GM12878 (cell line): Measurements from ENCODE around the gene PCLO. TPM values are rescaled to one million over a fixed set of nuclear protein-coding genes. Genes with fewer than 3 reads are reported as not detected.
"Not testable (repeated sequence)": the region's sequence is repeated elsewhere in the genome, so short reads cannot be mapped to it uniquely, and the experiment has no call there.

Source experiments
- ATAC-seq: fragments of 200-7000 bp; cut with Tn5 transposase; 3 replicates; pipeline ENCODE4 v1.9.1; 2020; ENCODE audit warnings: mild to moderate bottlenecking, moderate library complexity
- BruUV-seq: library from RNA; stranded (reverse); fragments of 400-500 nt; replicated peaks from 2 replicates; lab custom pipeline; 2021; lab: Mats Ljungman, UMichigan
- CTCF ChIA-PET: fragments of 300-600 bp; sonication (Branson Sonifier 250); formaldehyde crosslinking; extraction: SDS; loops from one replicate; lab custom pipeline; 2021; ENCODE audit warnings: inconsistent platforms; lab: Yijun Ruan, JAX
- POLR2A ChIA-PET: fragments of 350-600 bp; formaldehyde crosslinking; extraction: SDS; loops from one replicate; lab custom pipeline; 2021; ENCODE audit warnings: inconsistent platforms; lab: Charles Lee
- RAD21 ChIA-PET: fragments of 300-600 bp; sonication (Branson Sonifier 250); formaldehyde crosslinking; loops from one replicate; lab custom pipeline; 2023; ENCODE audit warnings: antibody characterized with exemption; ENCODE audit not compliant: unreplicated experiment; lab: Charles Lee
- SMC1A ChIA-PET: fragments of 300-600 bp; sonication (Branson Sonifier 250); formaldehyde crosslinking; loops from one replicate; lab custom pipeline; 2023; ENCODE audit not compliant: unreplicated experiment, uncharacterized antibody; lab: Charles Lee
- DNase-seq: peaks from one replicate; pipeline ENCODE4 v3.0.0-alpha.2; 2011; ENCODE audit warnings: low read depth, low spot score
- FAIRE-seq: peaks from 3 replicates; lab custom pipeline; 2011; peaks lifted over from hg19 to GRCh38; lab: Jason Lieb, UNC
- H2AFZ ChIP-seq: 2 replicates; pipeline ENCODE4 v1.6.0; 2011; ENCODE audit warnings: low read depth, low read length, control low read depth; ENCODE audit not compliant: control insufficient read depth
- H3K27ac ChIP-seq: 2 replicates; pipeline ENCODE4 v1.5.1; 2011; ENCODE audit warnings: control low read depth; ENCODE audit not compliant: control insufficient read depth, insufficient read depth
- H3K27me3 ChIP-seq, 2 experiments: replicated peaks in 1 of 2; 2 replicates each; pipeline versions ENCODE4 v1.6.0 to v1.6.1; 2011; ENCODE audit warnings: low read length in 1 of 2; ENCODE audit not compliant: control insufficient read depth in 2 of 2, insufficient read depth in 2 of 2
- H3K36me3 ChIP-seq, 2 experiments: 2 replicates each; pipeline ENCODE4 v1.5.1; 2011; ENCODE audit warnings: low read length in 1 of 2; ENCODE audit not compliant: control insufficient read depth in 2 of 2, insufficient read depth in 2 of 2
- H3K4me1 ChIP-seq: 2 replicates; pipeline ENCODE4 v1.6.1; 2011; ENCODE audit warnings: mild to moderate bottlenecking, low read length, moderate library complexity, mixed read lengths; ENCODE audit not compliant: control insufficient read depth, insufficient read depth
- H3K4me2 ChIP-seq: 2 replicates; pipeline ENCODE4 v1.6.0; 2011; ENCODE audit warnings: control low read depth; ENCODE audit not compliant: control insufficient read depth, insufficient read depth
- H3K4me3 ChIP-seq: fragments of 200-600 bp; sonication (generic); 2 replicates; pipeline ENCODE4 v1.5.1; 2016
- H3K79me2 ChIP-seq: 2 replicates; pipeline ENCODE4 v1.6.0; 2011; ENCODE audit warnings: low read length; ENCODE audit not compliant: control insufficient read depth, insufficient read depth
- H3K9ac ChIP-seq: 2 replicates; pipeline ENCODE4 v1.8.0; 2011; ENCODE audit warnings: low read length, control low read depth, mixed read lengths; ENCODE audit not compliant: control insufficient read depth, insufficient read depth
- H3K9me3 ChIP-seq: replicated peaks from 3 replicates; pipeline ENCODE4 v1.5.1; 2011; ENCODE audit warnings: mild to moderate bottlenecking, low read length; ENCODE audit not compliant: control insufficient read depth, insufficient read depth
- H4K20me1 ChIP-seq: 2 replicates; pipeline ENCODE4 v1.6.0; 2011; ENCODE audit not compliant: control insufficient read depth, insufficient read depth
- BHLHE40 ChIP-seq, 2 experiments: fragments of 450-650 bp in 1 of 2; IDR thresholded peaks; 2 replicates each; pipeline ENCODE4 v1.6.1; 2011 to 2017; ENCODE audit warnings: low read depth in 2 of 2, borderline replicate concordance in 1 of 2, improper control_type of control experiment in 1 of 2, low read length in 1 of 2, mild to moderate bottlenecking in 1 of 2
- FOXK2 ChIP-seq: fragments of 450-650 bp; IDR thresholded peaks from 2 replicates; pipeline ENCODE4 v1.6.1; 2017; ENCODE audit warnings: mild to moderate bottlenecking, moderate library complexity
- IRF5 ChIP-seq: fragments of 450-650 bp; IDR thresholded peaks from 2 replicates; pipeline ENCODE4 v1.6.1; 2017; ENCODE audit warnings: borderline replicate concordance
- KDM1A ChIP-seq: fragments of 200-600 bp; sonication (generic); IDR thresholded peaks from 2 replicates; pipeline ENCODE4 v1.6.1; 2016; ENCODE audit warnings: borderline replicate concordance
- MLLT1 ChIP-seq: fragments of 450-650 bp; IDR thresholded peaks from 2 replicates; pipeline ENCODE4 v1.6.1; 2016; ENCODE audit warnings: mild to moderate bottlenecking
- MYC ChIP-seq: IDR thresholded peaks from 2 replicates; pipeline ENCODE4 v1.6.1; 2011; ENCODE audit warnings: mild to moderate bottlenecking, low read length, moderate library complexity, inconsistent platforms; ENCODE audit not compliant: insufficient read depth, insufficient replicate concordance, insufficient read length, severe bottlenecking
- NFYA ChIP-seq: IDR thresholded peaks from 2 replicates; pipeline ENCODE4 v1.6.1; 2011; ENCODE audit warnings: low read depth, mild to moderate bottlenecking, low read length, improper control_type of control experiment, borderline replicate concordance
- NFYB ChIP-seq: IDR thresholded peaks from 2 replicates; pipeline ENCODE4 v1.6.1; 2011; ENCODE audit warnings: low read depth, mild to moderate bottlenecking, low read length, improper control_type of control experiment, moderate library complexity; ENCODE audit not compliant: insufficient read depth
- SREBF1 ChIP-seq: IDR thresholded peaks from 2 replicates; pipeline ENCODE4 v1.6.1; 2012; ENCODE audit warnings: mild to moderate bottlenecking, low read length
- TCF12 ChIP-seq: IDR thresholded peaks from 2 replicates; pipeline ENCODE4 v1.6.1; 2011; ENCODE audit warnings: low read depth, mild to moderate bottlenecking, low read length
- YBX1 ChIP-seq: fragments of 450-650 bp; IDR thresholded peaks from 2 replicates; pipeline ENCODE4 v1.6.1; 2016; ENCODE audit warnings: antibody characterized with exemption
- WGBS: methylation state at CpG from one replicate; pipeline ENCODE4 v1.1.6; 2016; ENCODE audit warnings: low lambda C conversion rate; ENCODE audit not compliant: insufficient replicate concordance, insufficient coverage; ENCODE audit errors: missing lambda C conversion rate; 5-methylcytosine and 5-hydroxymethylcytosine counted together
- in situ Hi-C: fragments of 300-500 bp; cut with MboI; formaldehyde crosslinking; loops from 9 replicates; pipeline ENCODE4 v1.14.3; 2018; ENCODE audit warnings: mixed read lengths
- intact Hi-C: fragments of 100-400 bp; cut with micrococcal nuclease; formaldehyde crosslinking; loops from one replicate; pipeline ENCODE4 v1.14.2; 2022; ENCODE audit not compliant: unreplicated experiment
- polyA plus RNA-seq, 11 experiments: library from polyadenylated mRNA; depleted of rRNA in 4 of 11; unstranded in 6 of 11; stranded (reverse) in 5 of 11; fragments of >200 nt; fragmentation: Nextera tagmentation in 4 of 11; fragmentation: Illumina TruSeq in 1 of 11; extraction: Ambion mirVana in 4 of 11; extraction: Trizol in 1 of 11; gene quantifications; 1 replicate in 1 of 11; 2 replicates in 10 of 11; pipeline versions ENCODE4 v1.2.1 to v1.2.3, GENCODE V29; 2011 to 2016; ENCODE audit warnings: inconsistent platforms in 2 of 11, missing spikeins in 2 of 11, low read depth in 1 of 11
- total RNA-seq, 4 experiments: library from RNA; depleted of rRNA in 3 of 4; stranded (reverse); fragments of >200 nt in 3 of 4; fragmentation: Illumina TruSeq in 1 of 4; extraction: Trizol in 1 of 4; gene quantifications; 2 replicates each; pipeline versions ENCODE4 v1.2.1 to v1.2.3, GENCODE V29; 2013 to 2021

The PCLO gene
- total and polyA plus RNA-seq, 10 of the 15 experiments (the other 5 are each of a cell fraction or from before 2014, with no cell fraction given), result 0.01 to 0.08 (median 0.03) TPM; not detected in 6

- H2AFZ ChIP-seq, H3K4me2 ChIP-seq, H3K79me2 ChIP-seq, POLR2A ChIA-PET, RAD21 ChIA-PET, H3K4me3 ChIP-seq, BruUV-seq, H4K20me1 ChIP-seq, CTCF ChIA-PET, H3K4me1 ChIP-seq, ATAC-seq, DNase-seq, H3K9me3 ChIP-seq, SMC1A ChIA-PET, H3K9ac ChIP-seq, H3K36me3 ChIP-seq, intact Hi-C loops, H3K27me3 ChIP-seq, in situ Hi-C loops, FAIRE-seq, H3K27ac ChIP-seq: not testable (repeated sequence)
- WGBS, result 65% methylated on average over 28 of the region's 31 CpGs
These were observed 138.6 kb downstream of the PCLO start for GRCh38 chr7:83023817-83024665.

- Histone ChIP-seq H3K79me2 (no peaks in the 10 kb centered on the region), H3K9me3 (no peaks in the 10 kb centered on the region), H3K9ac (no peak overlapping the region), H3K4me3 (no peak overlapping the region), H2AFZ (no peak overlapping the region), H3K36me3 (no peaks in the 10 kb centered on the region), H3K27ac (no peak overlapping the region), H4K20me1 (no peaks in the 10 kb centered on the region), H3K27me3 (no peaks in the 10 kb centered on the region), H3K4me2 (no peak overlapping the region), H3K4me1 (no peaks in the 10 kb centered on the region)
- ChIA-PET CTCF (no interaction called here), RAD21 (no interaction called here), POLR2A (no interaction called here), SMC1A (interaction anchor here (0.6 kb wide), 1 partner anchor 10 kb away, joined by 3 read pairs; no protein-coding TSS in a partner anchor)
- FAIRE-seq (no peak), DNase-seq (no peak), ATAC-seq (no peak)
- WGBS, result 81% methylated on average over 1 of the region's 1 CpG
- in situ Hi-C loops, result no loop called here
- intact Hi-C loops, result no loop called here
- no peak for TF ChIP-seq YBX1
- no peak for TF ChIP-seq BHLHE40 (IDR thresholded peaks at IDR 0.05; ENCODE audit: borderline replicate concordance in 1 of 2, low read depth in 2 of 2, low read length in 1 of 2)
- no peak for TF ChIP-seq SREBF1
- no peak for TF ChIP-seq FOXK2
- no peak for TF ChIP-seq KDM1A
- no peak for TF ChIP-seq IRF5
- no peak for TF ChIP-seq MYC
- TF ChIP-seq MLLT1, result no peak
- TF ChIP-seq NFYA, result no peak
- no peak for TF ChIP-seq NFYB
- TF ChIP-seq TCF12, result no peak
- no TSS peak for BruUV-seq
These were observed 141.7 kb downstream of the PCLO start for GRCh38 chr7:83021032-83021431.
